ENCODE data around the gene MEOX1. TPM values are rescaled to one million over a fixed set of nuclear protein-coding genes. Genes with fewer than 3 reads are reported as not detected.

The MEOX1 gene
- total and polyA plus RNA-seq, 4 experiments from 2014 or later = 1.7 to 8.4 (median 3.6) TPM

Other genes with a start within 250 kb of the MEOX1 start
- gene DHX8, start 177.9 kb downstream of the MEOX1 start, total RNA-seq = 10 to 100 TPM; 75.8 to 78.2 TPM
- 10 to 100 TPM; 16.1 to 43.8 TPM for gene DHX8, start 177.9 kb downstream of the MEOX1 start, polyA plus RNA-seq
- gene ETV4, start 115.6 kb downstream of the MEOX1 start, total RNA-seq = not detected
- gene ETV4, start 115.6 kb downstream of the MEOX1 start, polyA plus RNA-seq = not detected
- not detected for gene SOST, start 96.9 kb upstream of the MEOX1 start, total RNA-seq
- not detected for gene SOST, start 96.9 kb upstream of the MEOX1 start, polyA plus RNA-seq
- gene DUSP3, start 117.1 kb upstream of the MEOX1 start, total RNA-seq = 10 to 100 TPM; 10.3 to 13.1 TPM
- 1 to 10 TPM; 5.8 to 7.9 TPM for gene DUSP3, start 117.1 kb upstream of the MEOX1 start, polyA plus RNA-seq
- gene CFAP97D1, start 118.5 kb upstream of the MEOX1 start, total RNA-seq = not detected
- gene CFAP97D1, start 118.5 kb upstream of the MEOX1 start, polyA plus RNA-seq = not detected
- under 1 TPM in 1 of 2 experiments, not detected in 1; 0.32 TPM for gene MPP3, start 171.2 kb upstream of the MEOX1 start, total RNA-seq
- gene MPP3, start 171.2 kb upstream of the MEOX1 start, polyA plus RNA-seq = under 1 TPM in 1 of 2 donors, not detected in 1; 0.30 TPM
- gene CD300LG, start 185.3 kb upstream of the MEOX1 start, total RNA-seq = not detected
- not detected for gene CD300LG, start 185.3 kb upstream of the MEOX1 start, polyA plus RNA-seq
- 1 to 10 TPM; 2.1 to 3.0 TPM for gene MPP2, start 245.6 kb upstream of the MEOX1 start, total RNA-seq
- 1 to 10 TPM in 1 of 2 donors, under 1 TPM in 1; 0.10 to 1.0 TPM for gene MPP2, start 245.6 kb upstream of the MEOX1 start, polyA plus RNA-seq

All from CD4-positive, alpha-beta memory T cell (primary cell).